Fibroblast of lung (primary cell): ENCODE data around the gene UBE2B.

Source experiments
- EZH2 ChIP-seq: IDR thresholded peaks from 2 replicates; pipeline ENCODE4 v1.5.1; 2012; ENCODE audit warnings: low read length, control low read depth, mild to moderate bottlenecking; ENCODE audit errors: missing control alignments
- TF ChIP-seq, protein P1 (sequence below), 2 donors: IDR thresholded peaks in 1 of 2; conservative IDR thresholded peaks in 1 of 2; 1 replicate in 1 of 2; 2 replicates in 1 of 2; pipeline ENCODE4 v1.5.1; 2011 to 2012; ENCODE audit warnings: low read length in 2 of 2, control low read depth in 1 of 2, inconsistent platforms in 1 of 2, low read depth in 1 of 2, mild to moderate bottlenecking in 1 of 2

DNA sequence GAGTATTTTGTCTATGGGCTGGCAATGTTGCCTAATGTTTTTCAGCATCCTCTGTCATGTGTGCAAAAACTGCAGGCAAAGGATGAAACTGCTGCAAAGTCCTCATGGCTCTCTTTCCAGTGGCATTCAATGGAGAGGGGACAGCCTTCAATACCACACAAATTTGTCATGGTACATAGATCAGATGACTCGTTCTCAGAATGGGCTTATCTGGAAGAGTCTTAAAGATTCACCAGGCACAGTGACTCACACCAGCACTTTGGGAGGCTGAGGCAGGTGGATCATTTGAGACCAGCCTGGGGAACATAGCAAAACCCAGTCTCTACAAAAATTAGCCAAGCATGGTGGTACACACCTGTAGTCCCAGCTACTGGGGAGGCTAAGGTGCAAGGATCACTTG lies 35.0 kb downstream of the UBE2B start:
- TF ChIP-seq, protein P1, sequence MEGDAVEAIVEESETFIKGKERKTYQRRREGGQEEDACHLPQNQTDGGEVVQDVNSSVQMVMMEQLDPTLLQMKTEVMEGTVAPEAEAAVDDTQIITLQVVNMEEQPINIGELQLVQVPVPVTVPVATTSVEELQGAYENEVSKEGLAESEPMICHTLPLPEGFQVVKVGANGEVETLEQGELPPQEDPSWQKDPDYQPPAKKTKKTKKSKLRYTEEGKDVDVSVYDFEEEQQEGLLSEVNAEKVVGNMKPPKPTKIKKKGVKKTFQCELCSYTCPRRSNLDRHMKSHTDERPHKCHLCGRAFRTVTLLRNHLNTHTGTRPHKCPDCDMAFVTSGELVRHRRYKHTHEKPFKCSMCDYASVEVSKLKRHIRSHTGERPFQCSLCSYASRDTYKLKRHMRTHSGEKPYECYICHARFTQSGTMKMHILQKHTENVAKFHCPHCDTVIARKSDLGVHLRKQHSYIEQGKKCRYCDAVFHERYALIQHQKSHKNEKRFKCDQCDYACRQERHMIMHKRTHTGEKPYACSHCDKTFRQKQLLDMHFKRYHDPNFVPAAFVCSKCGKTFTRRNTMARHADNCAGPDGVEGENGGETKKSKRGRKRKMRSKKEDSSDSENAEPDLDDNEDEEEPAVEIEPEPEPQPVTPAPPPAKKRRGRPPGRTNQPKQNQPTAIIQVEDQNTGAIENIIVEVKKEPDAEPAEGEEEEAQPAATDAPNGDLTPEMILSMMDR (conservative IDR thresholded peaks at IDR 0.05 in 1 of 2, IDR thresholded peaks at IDR 0.05 in 1 of 2; ENCODE audit: low read depth in 1 of 2, low read length in 2 of 2), result no peak
- no peak for TF ChIP-seq EZH2
